ENCODE results near the gene AQP2.
A peak's percentile ranks its signal among the peaks of the same experiment; 100 is the strongest.

AQP2 gene

DNA sequence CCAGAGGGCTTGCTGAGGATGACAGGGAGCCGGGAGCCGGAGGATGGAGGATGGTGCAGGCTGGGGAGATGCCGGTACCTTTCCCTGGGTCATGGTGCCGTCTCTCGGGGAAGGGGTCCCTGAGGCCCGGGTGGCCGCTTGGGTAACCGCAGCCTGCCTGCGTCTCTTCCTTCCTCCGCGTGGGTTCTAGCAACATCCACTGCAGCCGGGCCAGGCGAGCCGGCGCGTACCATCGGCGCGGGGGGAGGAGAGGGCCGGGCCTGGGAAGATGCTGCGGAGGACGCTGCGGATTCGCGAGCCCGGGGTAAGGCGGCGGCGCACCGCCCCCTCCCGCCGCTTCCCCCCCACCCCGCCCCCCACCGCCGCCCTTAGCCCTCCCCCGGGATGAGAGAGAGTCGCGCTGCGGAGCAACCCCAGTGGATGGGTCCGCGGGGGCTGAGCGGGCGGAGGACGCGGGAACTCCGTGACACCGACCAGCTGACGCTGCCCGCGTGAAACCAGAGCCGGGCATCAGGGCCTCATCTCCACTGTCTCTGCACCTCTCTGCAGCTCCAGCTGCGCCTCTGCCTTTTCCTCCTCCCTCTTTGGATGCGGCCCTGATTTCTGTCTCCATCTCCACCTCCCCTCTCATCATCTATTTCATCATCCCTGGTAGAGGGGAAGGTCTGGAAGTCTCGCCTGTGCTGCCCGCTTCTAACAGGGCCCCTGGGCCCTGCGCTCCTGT is 46.7 kb upstream of the AQP2 start, which contains the start of gene FAIM2:
TSS of gene FAIM2 (minus strand) at position 201 of the 724 bp plus-strand sequence. CDS start at position 93, 108 bp downstream.
- TF ChIP-seq, protein P1, sequence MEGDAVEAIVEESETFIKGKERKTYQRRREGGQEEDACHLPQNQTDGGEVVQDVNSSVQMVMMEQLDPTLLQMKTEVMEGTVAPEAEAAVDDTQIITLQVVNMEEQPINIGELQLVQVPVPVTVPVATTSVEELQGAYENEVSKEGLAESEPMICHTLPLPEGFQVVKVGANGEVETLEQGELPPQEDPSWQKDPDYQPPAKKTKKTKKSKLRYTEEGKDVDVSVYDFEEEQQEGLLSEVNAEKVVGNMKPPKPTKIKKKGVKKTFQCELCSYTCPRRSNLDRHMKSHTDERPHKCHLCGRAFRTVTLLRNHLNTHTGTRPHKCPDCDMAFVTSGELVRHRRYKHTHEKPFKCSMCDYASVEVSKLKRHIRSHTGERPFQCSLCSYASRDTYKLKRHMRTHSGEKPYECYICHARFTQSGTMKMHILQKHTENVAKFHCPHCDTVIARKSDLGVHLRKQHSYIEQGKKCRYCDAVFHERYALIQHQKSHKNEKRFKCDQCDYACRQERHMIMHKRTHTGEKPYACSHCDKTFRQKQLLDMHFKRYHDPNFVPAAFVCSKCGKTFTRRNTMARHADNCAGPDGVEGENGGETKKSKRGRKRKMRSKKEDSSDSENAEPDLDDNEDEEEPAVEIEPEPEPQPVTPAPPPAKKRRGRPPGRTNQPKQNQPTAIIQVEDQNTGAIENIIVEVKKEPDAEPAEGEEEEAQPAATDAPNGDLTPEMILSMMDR (IDR thresholded peaks at IDR 0.05; ENCODE audit: control insufficient read depth, insufficient read depth, low read depth, low read length, missing control alignments) = no peak
- DNase-seq (ENCODE audit: low read depth) = peak; percentile 40
- peak within 1 kb of the TSS; percentile 43 for H3K4me3 ChIP-seq (ENCODE audit: control insufficient read depth, low read depth, low read length)

DNA sequence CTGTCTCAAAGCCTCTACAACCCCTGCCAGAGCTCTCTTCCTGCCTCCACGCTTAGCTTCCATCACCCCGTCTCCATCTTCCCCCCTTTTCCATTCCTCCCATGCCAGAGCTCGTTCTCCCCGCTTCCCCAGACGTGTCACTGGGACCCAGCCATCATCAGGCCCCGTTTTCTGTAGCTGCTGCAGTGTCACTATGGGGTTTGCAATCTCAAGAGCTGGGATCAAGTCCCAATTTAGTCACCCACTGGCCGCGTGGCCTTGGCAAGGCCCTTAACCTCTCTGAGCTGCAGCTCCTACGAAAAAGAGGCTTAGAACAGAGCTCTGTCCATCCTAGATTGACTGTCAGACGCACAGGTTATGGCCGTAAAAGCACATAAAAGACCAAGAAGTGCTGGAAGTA is 45.9 kb upstream of the AQP2 start:
- peak overlapping the region; percentile 33 for H3K4me3 ChIP-seq (ENCODE audit: control insufficient read depth, low read depth, low read length)
- DNase-seq (ENCODE audit: low read depth) = no peak
- TF ChIP-seq, protein P1 (IDR thresholded peaks at IDR 0.05; ENCODE audit: control insufficient read depth, insufficient read depth, low read depth, low read length, missing control alignments) = no peak

DNA sequence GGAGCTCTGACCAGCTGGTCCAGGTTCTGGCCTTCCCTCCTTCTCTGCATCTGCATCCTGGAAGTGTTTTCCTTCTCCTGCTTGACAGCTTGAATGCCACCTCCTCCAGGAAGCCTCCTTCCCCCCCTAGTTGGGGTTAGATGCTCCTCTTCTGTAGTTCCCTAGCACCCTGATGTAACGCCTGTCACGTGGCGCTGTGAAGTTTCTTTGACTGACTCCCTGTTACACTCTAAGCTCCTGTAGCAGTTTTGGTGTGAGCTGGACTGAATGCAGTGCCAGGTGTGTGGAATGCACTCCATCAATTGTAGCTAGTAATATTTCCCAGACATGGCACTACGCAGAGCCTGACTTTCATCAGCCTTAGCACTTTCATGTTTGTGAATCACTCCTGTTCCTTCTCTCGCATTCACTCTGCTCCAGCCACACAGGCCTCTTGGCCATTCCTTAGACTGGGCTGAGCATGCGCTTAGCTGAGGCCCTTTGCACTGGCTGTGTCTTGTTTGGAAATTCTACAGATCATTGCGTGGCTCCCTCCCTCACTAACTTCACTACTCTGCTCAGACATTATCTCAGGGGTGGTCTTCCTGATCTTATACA is 44.7 kb upstream of the AQP2 start:
- no peak for DNase-seq (ENCODE audit: low read depth)
- TF ChIP-seq, protein P1 (IDR thresholded peaks at IDR 0.05; ENCODE audit: control insufficient read depth, insufficient read depth, low read depth, low read length, missing control alignments) = no peak
- H3K4me3 ChIP-seq (ENCODE audit: control insufficient read depth, low read depth, low read length) = no peak overlapping the region

DNA sequence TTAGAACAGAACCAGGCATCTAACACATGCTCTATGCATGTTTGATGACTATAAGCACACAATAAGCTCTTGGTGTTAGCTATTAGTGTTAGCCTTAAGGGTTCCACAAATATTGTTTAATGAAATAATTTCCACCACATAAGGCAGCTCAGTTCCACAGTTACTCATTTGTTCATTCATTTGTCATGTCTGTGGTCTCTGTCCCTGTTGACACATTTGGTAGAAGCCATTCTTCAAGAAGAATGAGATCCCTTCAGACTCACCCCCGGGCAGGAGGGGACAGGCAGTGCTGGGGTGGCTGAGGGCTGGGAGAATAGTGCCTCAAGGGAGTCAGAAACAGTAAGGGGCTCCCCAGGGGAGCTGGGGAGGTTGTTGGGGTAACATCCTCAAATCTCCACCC is 43.2 kb upstream of the AQP2 start:
- no peak for DNase-seq (ENCODE audit: low read depth)
- H3K4me3 ChIP-seq (ENCODE audit: control insufficient read depth, low read depth, low read length) = no peak overlapping the region
- TF ChIP-seq, protein P1 (IDR thresholded peaks at IDR 0.05; ENCODE audit: control insufficient read depth, insufficient read depth, low read depth, low read length, missing control alignments) = no peak

DNA sequence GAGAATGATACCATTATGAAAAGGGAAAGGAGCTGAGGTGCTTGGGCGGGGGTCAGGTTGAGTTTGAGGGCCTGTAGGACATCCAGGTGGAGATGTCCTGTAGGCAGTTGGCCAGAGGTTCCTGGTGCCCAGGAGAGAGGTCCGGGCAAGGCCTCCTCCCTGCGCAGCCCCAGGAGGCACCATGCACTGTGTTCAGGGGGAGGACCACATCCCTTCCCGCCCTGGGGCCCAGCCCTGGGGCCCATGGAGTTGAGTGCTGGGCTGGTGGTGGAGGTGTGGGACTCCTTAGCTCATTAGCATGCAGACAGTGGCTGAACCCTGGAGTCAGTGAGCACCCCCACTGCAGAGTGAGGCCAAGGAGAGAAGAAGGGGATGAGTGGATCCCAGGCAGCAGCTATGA is 41.2 kb upstream of the AQP2 start:
- no peak for DNase-seq (ENCODE audit: low read depth)
- TF ChIP-seq, protein P1 (IDR thresholded peaks at IDR 0.05; ENCODE audit: control insufficient read depth, insufficient read depth, low read depth, low read length, missing control alignments) = no peak

DNA sequence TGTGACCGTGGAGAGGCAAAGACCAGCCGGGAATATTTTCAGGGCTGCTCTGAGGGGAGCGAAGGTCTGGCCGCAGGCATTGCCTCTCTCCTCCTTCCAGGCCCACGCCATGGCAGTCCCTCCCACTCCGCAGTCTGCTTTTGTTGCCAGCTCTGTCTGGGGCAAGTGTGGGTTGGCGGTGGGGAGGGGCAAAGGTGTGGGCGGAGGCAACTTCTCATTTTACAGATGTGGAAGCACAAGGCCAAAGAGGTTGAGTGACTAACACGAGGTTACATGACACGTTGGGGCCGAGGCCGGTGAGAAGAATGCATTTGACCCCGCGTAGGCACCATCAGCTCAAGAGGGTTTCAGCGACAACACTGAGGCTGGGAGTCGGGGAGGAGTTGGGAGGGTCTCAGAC is 40.7 kb upstream of the AQP2 start:
- H3K4me3 ChIP-seq (ENCODE audit: control insufficient read depth, low read depth, low read length) = no peak overlapping the region
- DNase-seq (ENCODE audit: low read depth) = no peak
- TF ChIP-seq, protein P1 (IDR thresholded peaks at IDR 0.05; ENCODE audit: control insufficient read depth, insufficient read depth, low read depth, low read length, missing control alignments) = no peak

More for the DNA sequence above, 41.2 kb upstream of the AQP2 start:
- no peak overlapping the region for H3K4me3 ChIP-seq (ENCODE audit: control insufficient read depth, low read depth, low read length)
